Endothelial cell of umbilical vein (primary cell): ENCODE measurements around the gene PPP1R9B. TPM values are rescaled to one million over a fixed set of nuclear protein-coding genes. Genes with fewer than 3 reads are reported as not detected.
A peak's percentile ranks its signal among the peaks of the same experiment; 100 is the strongest.

Source experiments
- BruUV-seq: library from RNA; stranded (reverse); fragments of 400-500 nt; replicated peaks from 2 replicates; lab custom pipeline; 2021; lab: Mats Ljungman, UMichigan
- CTCF ChIA-PET: fragments of 300-600, 350-600 bp; sonication (Branson Sonifier 250); formaldehyde crosslinking; loops from one replicate; lab custom pipeline; 2021; ENCODE audit warnings: antibody characterized with exemption, inconsistent platforms; lab: Charles Lee
- POLR2A ChIA-PET: fragments of 300-600, 350-600 bp; sonication (Branson Sonifier 250); formaldehyde crosslinking; loops from one replicate; lab custom pipeline; 2021; ENCODE audit warnings: antibody characterized with exemption, inconsistent platforms; lab: Charles Lee
- DNase-seq: peaks from one replicate; pipeline ENCODE4 v3.0.0-alpha.2; 2011; ENCODE audit warnings: low read depth, low spot score
- FAIRE-seq: peaks from 2 replicates; lab custom pipeline; 2011; peaks lifted over from hg19 to GRCh38; lab: Jason Lieb, UNC
- H2AFZ ChIP-seq: 2 replicates; pipeline ENCODE4 v1.6.0; 2012; ENCODE audit warnings: low read depth, low read length, control low read depth, inconsistent platforms
- H3K27ac ChIP-seq: 2 replicates; pipeline ENCODE4 v1.5.1; 2011; ENCODE audit warnings: low read depth, mild to moderate bottlenecking, control low read depth, low read length, moderate library complexity; ENCODE audit not compliant: insufficient read depth
- H3K27me3 ChIP-seq, 2 experiments: 2 replicates each; pipeline versions ENCODE4 v1.6.0 to v1.6.1; 2011; ENCODE audit warnings: low read length in 2 of 2, mixed read lengths in 1 of 2; ENCODE audit not compliant: control insufficient read depth in 2 of 2, insufficient read depth in 2 of 2
- H3K36me3 ChIP-seq, 2 experiments: 2 replicates in 1 of 2; 3 replicates in 1 of 2; pipeline ENCODE4 v1.5.1; 2011; ENCODE audit warnings: low read length in 2 of 2, mild to moderate bottlenecking in 1 of 2, moderate library complexity in 1 of 2; ENCODE audit not compliant: control insufficient read depth in 2 of 2, insufficient read depth in 2 of 2; ENCODE audit errors: extremely low read depth in 1 of 2
- H3K4me1 ChIP-seq: 3 replicates; pipeline ENCODE4 v1.5.1; 2011; ENCODE audit warnings: mild to moderate bottlenecking, low read length; ENCODE audit not compliant: control insufficient read depth, insufficient read depth; ENCODE audit errors: extremely low read depth
- H3K4me2 ChIP-seq: 2 replicates; pipeline ENCODE4 v1.6.1; 2011; ENCODE audit warnings: low read length, control low read depth, mixed read lengths; ENCODE audit not compliant: insufficient read depth
- H3K4me3 ChIP-seq, 3 experiments: fragments of 200-600 bp in 1 of 3; sonication (generic), shearing (Covaris generic) in 1 of 3; replicated peaks in 1 of 3; 2 replicates each; pipeline ENCODE4 v1.5.1; 2011 to 2016; ENCODE audit warnings: control low read depth in 3 of 3, low read length in 3 of 3, mild to moderate bottlenecking in 2 of 3, inconsistent platforms in 1 of 3, low read depth in 1 of 3, moderate library complexity in 1 of 3; ENCODE audit not compliant: insufficient read depth in 1 of 3
- H3K79me2 ChIP-seq: 2 replicates; pipeline ENCODE4 v1.6.0; 2012; ENCODE audit warnings: low read length, inconsistent platforms; ENCODE audit not compliant: control insufficient read depth, insufficient read depth
- H3K9ac ChIP-seq: replicated peaks from 2 replicates; pipeline ENCODE3; 2011; ENCODE audit warnings: low read length, control low read depth; ENCODE audit not compliant: insufficient read depth; ENCODE audit errors: extremely low read depth
- H3K9me1 ChIP-seq: replicated peaks from 3 replicates; pipeline ENCODE4 v1.6.0; 2011; ENCODE audit warnings: mild to moderate bottlenecking, low read length; ENCODE audit not compliant: control insufficient read depth, insufficient read depth; ENCODE audit errors: extremely low read depth
- H3K9me3 ChIP-seq: replicated peaks from 2 replicates; pipeline ENCODE4 v1.5.1; 2012; ENCODE audit warnings: low read length, inconsistent platforms; ENCODE audit not compliant: control insufficient read depth, insufficient read depth
- H4K20me1 ChIP-seq: replicated peaks from 2 replicates; pipeline ENCODE3; 2011; ENCODE audit warnings: mild to moderate bottlenecking, low read length; ENCODE audit not compliant: control insufficient read depth, insufficient read depth; ENCODE audit errors: extremely low read depth
- CTCF ChIP-seq, 2 donors: IDR thresholded peaks; 1 replicate in 1 of 2; 2 replicates in 1 of 2; pipeline ENCODE4 v1.5.1; 2011; ENCODE audit warnings: low read length in 2 of 2, mild to moderate bottlenecking in 2 of 2, moderate library complexity in 2 of 2, control low read depth in 1 of 2, inconsistent platforms in 1 of 2, low read depth in 1 of 2; ENCODE audit not compliant: insufficient read depth in 1 of 2; ENCODE audit errors: extremely low read depth in 1 of 2
- EZH2 ChIP-seq: IDR thresholded peaks from 2 replicates; pipeline ENCODE4 v1.6.1; 2012; ENCODE audit warnings: borderline replicate concordance, low read depth, mild to moderate bottlenecking, moderate library complexity, low read length, inconsistent platforms; ENCODE audit not compliant: severe bottlenecking
- FOS ChIP-seq: IDR thresholded peaks from 2 replicates; pipeline ENCODE4 v1.6.1; 2011; ENCODE audit warnings: mild to moderate bottlenecking, low read length, moderate library complexity, borderline replicate concordance; ENCODE audit not compliant: insufficient read depth
- GATA2 ChIP-seq: IDR thresholded peaks from 2 replicates; pipeline ENCODE4 v1.7.0; 2011; ENCODE audit warnings: low read depth, mild to moderate bottlenecking, moderate library complexity, mixed read lengths, low read length; ENCODE audit not compliant: insufficient read length, insufficient read depth
- JUN ChIP-seq: IDR thresholded peaks from 2 replicates; pipeline ENCODE4 v1.6.1; 2011; ENCODE audit warnings: borderline replicate concordance, low read depth; ENCODE audit not compliant: insufficient read length, insufficient read depth
- MAX ChIP-seq: IDR thresholded peaks from 2 replicates; pipeline ENCODE4 v1.6.1; 2011; ENCODE audit not compliant: insufficient read depth, insufficient read length
- MYC ChIP-seq: IDR thresholded peaks from one replicate; pipeline ENCODE4 v1.6.1; 2011; ENCODE audit warnings: mild to moderate bottlenecking, low read depth, low read length
- POLR2A ChIP-seq: IDR thresholded peaks from 2 replicates; pipeline ENCODE4 v1.6.1; 2012; ENCODE audit warnings: low read depth, mild to moderate bottlenecking, control low read depth, low read length
- POLR2AphosphoS5 ChIP-seq: IDR thresholded peaks from 2 replicates; pipeline ENCODE4 v1.6.1; 2012; ENCODE audit warnings: low read depth, mild to moderate bottlenecking, control low read depth, low read length, moderate library complexity; ENCODE audit not compliant: insufficient read depth
- dilution Hi-C: fragments of 300-500 bp; cut with MboI; formaldehyde crosslinking; loops from one replicate; pipeline ENCODE4 v1.15.0; 2019; ENCODE audit warnings: low sequenced_read_pairs; ENCODE audit not compliant: extremely low pct_ligation_motif_present
- intact Hi-C: fragments of 100-400 bp; cut with micrococcal nuclease; formaldehyde crosslinking; loops from one replicate; pipeline ENCODE4 v1.10.0; 2022
- polyA plus RNA-seq, 4 experiments: library from polyadenylated mRNA; depleted of rRNA in 3 of 4; stranded (reverse) in 3 of 4; unstranded in 1 of 4; fragments of >200 nt; gene quantifications; 2 replicates each; pipeline versions ENCODE4 v1.2.1 to v1.2.3, GENCODE V29; 2011 to 2012; ENCODE audit warnings: missing spikeins in 1 of 4
- total RNA-seq: library from RNA; stranded (reverse); gene quantifications from 2 replicates; pipeline ENCODE4 v1.2.3, GENCODE V29; 2021

The PPP1R9B gene
- total and polyA plus RNA-seq, 2 donors (not counting 3 experiments of a cell fraction or from before 2014, with no cell fraction given) = 20.1 to 60.2 TPM

GRCh38 chr17:50177476-50177875 is 27.0 kb upstream of the PPP1R9B start:
- H3K9me1 ChIP-seq = no peaks in the 10 kb centered on the region
- H3K27ac ChIP-seq = peak overlapping the region; percentile 73
- ChIA-PET CTCF (interaction anchor here (0.6 to 3.5 kb wide), 22 partner anchors 9 to 324 kb away, joined by 3 to 75 read pairs (median 4); partner anchors contain the start of genes COL1A1, SGCA and TMEM92), POLR2A (interaction anchor here (1.6 kb wide), 1 partner anchor 26 kb away, joined by 3 read pairs; no protein-coding TSS in a partner anchor)
- intact Hi-C loops = no loop called here
- dilution Hi-C loops = no loop called here
- TF ChIP-seq MAX (no peak), CTCF (IDR thresholded peaks at IDR 0.05; ENCODE audit: extremely low read depth in 1 of 2, insufficient read depth in 1 of 2, low read depth in 1 of 2, low read length in 2 of 2) (no peak), GATA2 (no peak), MYC (no peak), POLR2A (no peak), POLR2AphosphoS5 (no peak), JUN (no peak), FOS (no peak), EZH2 (no peak)
- H3K9ac ChIP-seq = peak overlapping the region; percentile 57
- H3K27me3 ChIP-seq = no peaks in the 10 kb centered on the region
- no peak overlapping the region for H3K4me3 ChIP-seq
- BruUV-seq = no TSS peak
- H3K4me2 ChIP-seq = peak overlapping the region; percentile 2
- H3K9me3 ChIP-seq = no peaks in the 10 kb centered on the region
- peak; percentile 37 for FAIRE-seq
- peaks cover 16% of the 10 kb centered on the region for H3K4me1 ChIP-seq
- DNase-seq = no peak
- no peaks in the 10 kb centered on the region for H4K20me1 ChIP-seq
- H3K36me3 ChIP-seq = no peaks in the 10 kb centered on the region
- no peaks in the 10 kb centered on the region for H3K79me2 ChIP-seq
- peak overlapping the region; percentile 36 for H2AFZ ChIP-seq
